H1 (cell line): ENCODE data around the gene RBM17. TPM values are rescaled to one million over a fixed set of nuclear protein-coding genes. Genes with fewer than 3 reads are reported as not detected.

ENCODE experiments used
- CTCF ChIA-PET: fragments of 300-600 bp; sonication (Branson Sonifier 250); formaldehyde crosslinking; loops from one replicate; lab custom pipeline; 2021; ENCODE audit not compliant: partially characterized antibody; lab: Charles Lee
- POLR2A ChIA-PET: fragments of 300-600 bp; sonication (Branson Sonifier 250); formaldehyde crosslinking; loops from one replicate; lab custom pipeline; 2021; ENCODE audit warnings: inconsistent platforms; ENCODE audit not compliant: partially characterized antibody; lab: Charles Lee
- DNase-seq, 2 experiments: peaks; one replicate each; pipeline versions ENCODE4 v3.0.0 to v3.0.0-alpha.2; 2010 to 2022; ENCODE audit warnings: low spot score in 2 of 2, low read depth in 1 of 2, mixed read lengths in 1 of 2
- FAIRE-seq: peaks from 2 replicates; lab custom pipeline; 2011; peaks lifted over from hg19 to GRCh38; lab: Jason Lieb, UNC
- H2AFZ ChIP-seq: 2 replicates; pipeline ENCODE4 v1.8.1; 2012; ENCODE audit warnings: low read length, inconsistent platforms
- H2AK5ac ChIP-seq: 2 replicates; pipeline ENCODE4 v1.6.1; 2013; ENCODE audit warnings: low read depth, low read length
- H2BK120ac ChIP-seq: replicated peaks from 2 replicates; pipeline ENCODE3; 2013; ENCODE audit warnings: low read depth, low read length, inconsistent platforms
- H2BK12ac ChIP-seq: 2 replicates; pipeline ENCODE4 v1.6.1; 2013; ENCODE audit warnings: low read depth, low read length
- H2BK15ac ChIP-seq: 2 replicates; pipeline ENCODE4 v1.6.1; 2013; ENCODE audit warnings: low read length
- H2BK20ac ChIP-seq: 2 replicates; pipeline ENCODE4 v1.6.1; 2013; ENCODE audit warnings: low read length
- H2BK5ac ChIP-seq: 2 replicates; pipeline ENCODE4 v1.6.1; 2013; ENCODE audit warnings: low read depth, low read length
- H3K14ac ChIP-seq: 2 replicates; pipeline ENCODE4 v1.6.1; 2013; ENCODE audit warnings: inconsistent platforms; ENCODE audit not compliant: insufficient read length
- H3K18ac ChIP-seq: 2 replicates; pipeline ENCODE4 v1.6.1; 2013; ENCODE audit warnings: low read length; ENCODE audit errors: extremely low read depth
- H3K23ac ChIP-seq: 2 replicates; pipeline ENCODE4 v1.6.1; 2013; ENCODE audit warnings: inconsistent platforms; ENCODE audit not compliant: insufficient read length
- H3K23me2 ChIP-seq: 2 replicates; pipeline ENCODE4 v1.6.1; 2013; ENCODE audit warnings: low read depth, low read length
- H3K27ac ChIP-seq: 2 replicates; pipeline ENCODE4 v1.6.1; 2011; ENCODE audit warnings: low read depth, low read length, inconsistent platforms
- H3K27me3 ChIP-seq, 4 experiments: replicated peaks in 1 of 4; 1 replicate in 1 of 4; 2 replicates in 3 of 4; pipeline versions ENCODE4 v1.6.1 to v1.8.1; 2011 to 2013; ENCODE audit warnings: low read length in 3 of 4, mild to moderate bottlenecking in 3 of 4, inconsistent platforms in 2 of 4, mixed read lengths in 2 of 4, moderate library complexity in 1 of 4; ENCODE audit not compliant: control insufficient read depth in 3 of 4, insufficient read depth in 3 of 4; ENCODE audit errors: extremely low read depth in 1 of 4
- H3K36me3 ChIP-seq, 4 experiments: 2 replicates each; pipeline versions ENCODE4 v1.6.1 to v1.8.1; 2011 to 2013; ENCODE audit warnings: mild to moderate bottlenecking in 4 of 4, low read length in 3 of 4, moderate library complexity in 2 of 4, control low read depth in 1 of 4, inconsistent platforms in 1 of 4; ENCODE audit not compliant: insufficient read depth in 4 of 4, control insufficient read depth in 2 of 4
- H3K4ac ChIP-seq: replicated peaks from 2 replicates; pipeline ENCODE3; 2013; ENCODE audit warnings: low read length, low read depth, mixed read lengths, inconsistent platforms; ENCODE audit not compliant: insufficient read length
- H3K4me1 ChIP-seq, 4 experiments: replicated peaks in 1 of 4; 1 replicate in 1 of 4; 2 replicates in 3 of 4; pipeline versions ENCODE4 v1.6.1 to v1.8.1; 2011 to 2013; ENCODE audit warnings: low read length in 3 of 4, inconsistent platforms in 2 of 4, mixed read lengths in 1 of 4; ENCODE audit not compliant: insufficient read depth in 4 of 4, control insufficient read depth in 3 of 4
- H3K4me2 ChIP-seq, 2 experiments: 2 replicates each; pipeline versions ENCODE4 v1.6.1 to v1.8.1; 2011 to 2013; ENCODE audit warnings: low read depth in 2 of 2, low read length in 2 of 2, control low read depth in 1 of 2, inconsistent platforms in 1 of 2, mild to moderate bottlenecking in 1 of 2; ENCODE audit not compliant: insufficient read depth in 1 of 2
- H3K4me3 ChIP-seq, 4 experiments: fragments of 200-600, 300-600 bp in 1 of 4; sonication (generic), shearing (Covaris generic), sonication (Bioruptor Twin) in 1 of 4; 2 replicates each; pipeline versions ENCODE4 v1.5.1 to v1.8.1; 2011 to 2016; ENCODE audit warnings: low read length in 4 of 4, low read depth in 3 of 4, control low read depth in 2 of 4, inconsistent platforms in 2 of 4, mild to moderate bottlenecking in 2 of 4, mixed read lengths in 1 of 4, moderate library complexity in 1 of 4; ENCODE audit not compliant: insufficient read depth in 2 of 4; ENCODE audit errors: extremely low read depth in 1 of 4
- H3K56ac ChIP-seq: replicated peaks from 2 replicates; pipeline ENCODE3; 2013; ENCODE audit warnings: low read depth, mild to moderate bottlenecking, mixed read lengths, low read length, inconsistent platforms; ENCODE audit not compliant: insufficient read length
- H3K79me1 ChIP-seq: 2 replicates; pipeline ENCODE4 v1.6.1; 2013; ENCODE audit warnings: low read depth, low read length, control low read depth
- H3K79me2 ChIP-seq, 2 experiments: 2 replicates each; pipeline versions ENCODE4 v1.6.1 to v1.8.1; 2012 to 2013; ENCODE audit warnings: low read length in 2 of 2, mild to moderate bottlenecking in 2 of 2, inconsistent platforms in 1 of 2; ENCODE audit not compliant: insufficient read depth in 2 of 2, control insufficient read depth in 1 of 2
- H3K9ac ChIP-seq, 4 experiments: replicated peaks in 1 of 4; 1 replicate in 1 of 4; 2 replicates in 3 of 4; pipeline versions ENCODE4 v1.6.1 to v1.8.1; 2011 to 2013; ENCODE audit warnings: low read depth in 3 of 4, low read length in 3 of 4, control low read depth in 2 of 4, mild to moderate bottlenecking in 2 of 4, moderate library complexity in 2 of 4, inconsistent platforms in 1 of 4; ENCODE audit errors: extremely low read depth in 1 of 4
- H3K9me3 ChIP-seq, 2 experiments: 2 replicates each; pipeline versions ENCODE4 v1.6.1 to v1.8.1; 2012 to 2013; ENCODE audit warnings: mild to moderate bottlenecking in 2 of 2, moderate library complexity in 2 of 2, control low read depth in 1 of 2, inconsistent platforms in 1 of 2, low read depth in 1 of 2, low read length in 1 of 2, mixed read lengths in 1 of 2; ENCODE audit not compliant: insufficient read depth in 2 of 2
- H4K20me1 ChIP-seq, 2 experiments: replicated peaks in 1 of 2; 2 replicates each; pipeline versions ENCODE3 to v1.8.1; 2011 to 2013; ENCODE audit warnings: inconsistent platforms in 2 of 2, low read length in 2 of 2, mild to moderate bottlenecking in 1 of 2; ENCODE audit not compliant: insufficient read depth in 2 of 2, control insufficient read depth in 1 of 2
- H4K5ac ChIP-seq: 2 replicates; pipeline ENCODE4 v1.6.1; 2013; ENCODE audit warnings: low read length, low read depth, mixed read lengths, inconsistent platforms; ENCODE audit not compliant: insufficient read length
- H4K8ac ChIP-seq: 2 replicates; pipeline ENCODE4 v1.8.0; 2013; ENCODE audit warnings: mild to moderate bottlenecking, moderate library complexity, low read length, inconsistent platforms; ENCODE audit not compliant: insufficient read depth; ENCODE audit errors: extremely low read depth
- H4K91ac ChIP-seq: replicated peaks from 2 replicates; pipeline ENCODE3; 2013; ENCODE audit warnings: low read length, mixed read lengths, inconsistent platforms; ENCODE audit not compliant: insufficient read length
- ATF3 ChIP-seq: IDR thresholded peaks from 2 replicates; pipeline ENCODE4 v1.6.1; 2011; ENCODE audit warnings: low read depth, mild to moderate bottlenecking, low read length; ENCODE audit not compliant: insufficient read depth
- CBX8 ChIP-seq: fragments of 300-800, 300-1000 bp; sonication (generic); IDR thresholded peaks from 2 replicates; pipeline ENCODE4 v1.7.1; 2016; ENCODE audit warnings: low read depth, low read length, borderline replicate concordance
- EP300 ChIP-seq, 2 experiments: IDR thresholded peaks; 1 replicate in 1 of 2; 2 replicates in 1 of 2; pipeline ENCODE4 v1.6.1; 2011 to 2012; ENCODE audit warnings: low read depth in 2 of 2, low read length in 2 of 2, mild to moderate bottlenecking in 2 of 2, borderline replicate concordance in 1 of 2, inconsistent platforms in 1 of 2, moderate library complexity in 1 of 2
- JUND ChIP-seq: IDR thresholded peaks from 2 replicates; pipeline ENCODE4 v1.6.1; 2011; ENCODE audit warnings: mild to moderate bottlenecking, improper control_type of control experiment, low read length
- KDM1A ChIP-seq: fragments of 200-600, 300-600 bp; sonication (generic); IDR thresholded peaks from 2 replicates; pipeline ENCODE4 v1.7.1; 2016; ENCODE audit warnings: mild to moderate bottlenecking, low read length, borderline replicate concordance
- KDM5A ChIP-seq: fragments of 200-600 bp; IDR thresholded peaks from 2 replicates; pipeline ENCODE4 v1.7.1; 2012; ENCODE audit warnings: mild to moderate bottlenecking, low read length, inconsistent platforms, mixed read lengths
- MAFK ChIP-seq: IDR thresholded peaks from 2 replicates; pipeline ENCODE4 v1.6.1; 2012; ENCODE audit warnings: low read depth, mild to moderate bottlenecking, improper control_type of control experiment, low read length
- NANOG ChIP-seq: IDR thresholded peaks from 2 replicates; pipeline ENCODE4 v1.6.1; 2011; ENCODE audit warnings: low read length, low read depth, mild to moderate bottlenecking, inconsistent platforms; ENCODE audit not compliant: insufficient read depth, poor library complexity, severe bottlenecking
- PHF8 ChIP-seq: fragments of 200-600 bp; sonication (generic); conservative IDR thresholded peaks from 2 replicates; pipeline ENCODE4 v1.7.1; 2012; ENCODE audit warnings: low read depth, mild to moderate bottlenecking, inconsistent platforms, low read length, moderate library complexity
- POLR2A ChIP-seq, 2 experiments: IDR thresholded peaks; 1 replicate in 1 of 2; 2 replicates in 1 of 2; pipeline ENCODE4 v1.6.1; 2011; ENCODE audit warnings: low read depth in 2 of 2, low read length in 2 of 2, mild to moderate bottlenecking in 2 of 2; ENCODE audit errors: control extremely low read depth in 1 of 2
- POU5F1 ChIP-seq: IDR thresholded peaks from 2 replicates; pipeline ENCODE4 v1.6.1; 2011; ENCODE audit warnings: low read depth, mild to moderate bottlenecking, low read length, moderate library complexity
- RFX5 ChIP-seq: IDR thresholded peaks from 2 replicates; pipeline ENCODE4 v1.6.1; 2011; ENCODE audit warnings: low read depth, low read length, improper control_type of control experiment, borderline replicate concordance
- TAF1 ChIP-seq: IDR thresholded peaks from 2 replicates; pipeline ENCODE4 v1.6.1; 2011; ENCODE audit warnings: mild to moderate bottlenecking, low read depth, low read length
- WGBS, 2 experiments: shearing (Covaris generic) in 1 of 2; methylation state at CpG; one replicate each; pipeline versions ENCODE4 v1.1.6 to v1.1.7; 2013 to 2015; ENCODE audit warnings: low lambda C conversion rate in 2 of 2, mixed read lengths in 2 of 2, inconsistent platforms in 1 of 2, low coverage in 1 of 2, missing lambda C conversion rate in 1 of 2; ENCODE audit not compliant: insufficient replicate concordance in 2 of 2, insufficient coverage in 1 of 2, insufficient read length in 1 of 2; ENCODE audit errors: extremely low coverage in 1 of 2, missing lambda C conversion rate in 1 of 2; 5-methylcytosine and 5-hydroxymethylcytosine counted together
- polyA plus RNA-seq, 7 experiments: library from polyadenylated mRNA; depleted of rRNA in 3 of 7; stranded (reverse) in 5 of 7; unstranded in 2 of 7; fragments of >200 nt in 5 of 7; fragments of 200-250 nt in 2 of 7; gene quantifications; 1 replicate in 5 of 7; 2 replicates in 1 of 7; 4 replicates in 1 of 7; pipeline versions ENCODE4 v1.2.1 to v1.2.3, GENCODE V29; 2011 to 2013; ENCODE audit warnings: missing spikeins in 2 of 7, mixed read lengths in 2 of 7
- total RNA-seq: library from RNA; stranded (reverse); fragmentation: NEBNext Ultra II Directional; extraction: Animal tissue kit (Norgen Biotek cat#: 25700); gene quantifications from 2 replicates; pipeline ENCODE4 v1.2.1, GENCODE V29; 2021

Gene RBM17
- total and polyA plus RNA-seq, 2 of the 8 experiments (the other 6 are each of a cell fraction or from before 2014, with no cell fraction given) = 15.7 to 128 TPM

GRCh38 chr10:6143181-6143580 lies 54.3 kb downstream of the RBM17 start:
- Histone ChIP-seq H3K4me3 (no peak overlapping the region), H2BK15ac (0 out of 2 replicates have a peak overlapping the region, but pooled peaks have one; percentile 18), H2AFZ (no peak overlapping the region), H3K18ac (no peak overlapping the region; the same call in 1 of the 2 replicates), H4K91ac (no peak overlapping the region), H2BK12ac (no peak overlapping the region), H3K27ac (no peak overlapping the region), H4K8ac (no peak overlapping the region), H2BK20ac (no peak overlapping the region), H2AK5ac (peak overlapping the region; percentile 80; the same call in 1 of the 2 replicates), H3K9me3 (no peaks in the 10 kb centered on the region), H3K4ac (no peak overlapping the region), H4K5ac (no peak overlapping the region), H3K79me1 (peaks cover 3% of the 10 kb centered on the region), H3K79me2 (peaks cover 0 to 9% of the 10 kb centered on the region in 2 experiments; a peak in 2 of 4 replicates), H3K56ac (no peak overlapping the region), H2BK5ac (no peak overlapping the region), H3K4me1 (peaks cover 5 to 16% (median 10%) of the 10 kb centered on the region in 4 experiments), H3K23ac (no peak overlapping the region), H4K20me1 (peaks cover 0 to 14% of the 10 kb centered on the region in 2 experiments), H2BK120ac (no peak overlapping the region), H3K9ac (no peak overlapping the region), H3K23me2 (peaks cover 14% of the 10 kb centered on the region; the same call in 1 of the 2 replicates), H3K4me2 (no peak overlapping the region), H3K27me3 (peaks cover 1 to 21% (median 6%) of the 10 kb centered on the region in 4 experiments; a peak in 4 of 7 replicates), H3K36me3 (no peaks in the 10 kb centered on the region), H3K14ac (no peak overlapping the region)
- FAIRE-seq (no peak), DNase-seq (no peak)
- 87% methylated on average over 13 of the region's 13 CpGs; no CpG with 5 or more reads in 1 of the 2 experiments for WGBS, 2 experiments
- ChIA-PET POLR2A (no interaction called here), CTCF (interaction anchor here (0.7 to 1.9 kb wide), 5 partner anchors 8 to 51 kb away, joined by 3 to 7 read pairs (median 3); no protein-coding TSS in a partner anchor)
- no peak for TF ChIP-seq ATF3
- no peak for TF ChIP-seq TAF1
- TF ChIP-seq JUND = no peak
- TF ChIP-seq NANOG = no peak
- no peak for TF ChIP-seq PHF8
- TF ChIP-seq POU5F1 = no peak
- TF ChIP-seq RFX5 = no peak
- no peak for TF ChIP-seq KDM1A
- TF ChIP-seq CBX8 = no peak
- no peak for TF ChIP-seq EP300 (IDR thresholded peaks at IDR 0.05; ENCODE audit: borderline replicate concordance in 1 of 2, low read depth in 2 of 2, low read length in 2 of 2)
- TF ChIP-seq POLR2A (IDR thresholded peaks at IDR 0.05; ENCODE audit: control extremely low read depth in 1 of 2, low read depth in 2 of 2, low read length in 2 of 2) = no peak
- TF ChIP-seq KDM5A = no peak
- no peak for TF ChIP-seq MAFK
